ENCODE results near the gene SNTG2. TPM values are rescaled to one million over a fixed set of nuclear protein-coding genes. Genes with fewer than 3 reads are reported as not detected.

Gene SNTG2
- total and polyA plus RNA-seq, 2 of the 13 experiments (the other 11 are each of a cell fraction or from before 2014, with no cell fraction given), result not detected

GRCh38 chr2:945104-945503 is 5.5 kb upstream of the SNTG2 start (continued):
- TF ChIP-seq ZNF678 (CRISPR knock-in tag; IDR thresholded peaks at IDR 0.05), result no peak
- TF ChIP-seq ZFP91 (CRISPR knock-in tag; IDR thresholded peaks at IDR 0.05; ENCODE audit: borderline replicate concordance), result no peak
- no peak for TF ChIP-seq PLRG1 (conservative IDR thresholded peaks at IDR 0.05)
- TF ChIP-seq ZBTB44 (CRISPR knock-in tag; IDR thresholded peaks at IDR 0.05), result no peak
- TF ChIP-seq ZNF644 (CRISPR knock-in tag; IDR thresholded peaks at IDR 0.05; ENCODE audit: low read depth), result no peak
- TF ChIP-seq TAF1 (CRISPR knock-in tag; IDR thresholded peaks at IDR 0.05), result no peak
- TF ChIP-seq SYNCRIP (IDR thresholded peaks at IDR 0.05; ENCODE audit: insufficient read depth, low read depth, low read length), result no peak

- ATAC-seq (no peak), FAIRE-seq (no peak), DNase-seq (ENCODE audit: low spot score) (no peak)
- Histone ChIP-seq H3K27me3 (ENCODE audit: control insufficient read depth in 1 of 2, insufficient read depth in 2 of 2, low read length in 2 of 2) (peaks cover 0 to 16% of the 10 kb centered on the region in 2 experiments; a peak in 3 of 5 replicates), H3K9ac (ENCODE audit: insufficient read depth, low read depth, low read length) (no peak overlapping the region), H3K4me2 (ENCODE audit: low read depth, low read length) (no peak overlapping the region), H3K9me3 (ENCODE audit: low read length) (peaks cover 9% of the 10 kb centered on the region), H3K27ac (ENCODE audit: extremely low read length, insufficient read depth, low read length) (no peak overlapping the region), H3K36me3 (replicated peaks in 1 of 2; ENCODE audit: control insufficient read depth in 1 of 2, insufficient read depth in 2 of 2, low read length in 2 of 2) (no peaks in the 10 kb centered on the region), H3K4me1 (ENCODE audit: insufficient read depth, low read length) (no peaks in the 10 kb centered on the region), H2AFZ (ENCODE audit: low read length) (no peak overlapping the region), H4K20me1 (ENCODE audit: insufficient read depth, low read length) (no peaks in the 10 kb centered on the region), H3K4me3 (replicated peaks in 1 of 3; ENCODE audit: insufficient read depth in 1 of 3, low read depth in 2 of 3, low read length in 3 of 3) (no peak overlapping the region), H3K79me2 (ENCODE audit: insufficient read depth, low read length) (no peaks in the 10 kb centered on the region)
- intact Hi-C loops (cut with micrococcal nuclease; ENCODE audit: unreplicated experiment) (no loop called here), in situ Hi-C loops (cut with HindIII; ENCODE audit: extremely low pct_ligation_motif_present, low pct_unique_long_range_greater_than_20kb) (no loop called here)
- ChIA-PET POLR2A (no interaction called here), CTCF (ENCODE audit: low intra/inter-chr PET ratio, low total read pairs) (no interaction called here)
- WGBS (ENCODE audit: low lambda C conversion rate), result 15% methylated on average over 6 of the region's 6 CpGs
- no TSS peak for BruUV-seq (replicated peaks)
- no peak for TF ChIP-seq TERF1 (CRISPR knock-in tag; IDR thresholded peaks at IDR 0.05)
- no peak for TF ChIP-seq GLMP (CRISPR knock-in tag; IDR thresholded peaks at IDR 0.05; ENCODE audit: borderline replicate concordance)
- no peak for TF ChIP-seq HINFP (CRISPR knock-in tag; IDR thresholded peaks at IDR 0.05; ENCODE audit: low read depth)
- no peak for TF ChIP-seq STAT6 (CRISPR knock-in tag; IDR thresholded peaks at IDR 0.05; ENCODE audit: borderline replicate concordance)
Measured at GRCh38 chr2:946073-946948, 4.3 kb upstream of the SNTG2 start.
